Esophagus squamous epithelium (tissue), 5 donors: ENCODE data around the gene KNSTRN. TPM values are rescaled to one million over a fixed set of nuclear protein-coding genes. Genes with fewer than 3 reads are reported as not detected.

Experiments
- DNase-seq: peaks from one replicate; lab custom pipeline; 2025; lab: John Stamatoyannopoulos, UW
- H3K27ac ChIP-seq, 4 donors: fragments of 200-600 bp; sonication (generic); one replicate each; pipeline ENCODE4 v1.5.1; 2016 to 2019; ENCODE audit warnings: mild to moderate bottlenecking in 1 of 4
- H3K27me3 ChIP-seq, 4 donors: fragments of 200-600 bp; sonication (generic); 1 replicate in 3 of 4; 2 replicates in 1 of 4; pipeline versions ENCODE4 v1.5.1 to v1.6.0; 2017 to 2021; ENCODE audit warnings: antibody characterized with exemption in 1 of 4
- H3K36me3 ChIP-seq, 3 donors: fragments of 200-600 bp; sonication (generic); one replicate each; pipeline ENCODE4 v1.5.1; 2016 to 2019
- H3K4me1 ChIP-seq, 3 donors: fragments of 200-600 bp; sonication (generic); one replicate each; pipeline ENCODE4 v1.5.1; 2017 to 2019
- H3K4me3 ChIP-seq, 4 donors: fragments of 200-600 bp; sonication (generic); 1 replicate in 3 of 4; 2 replicates in 1 of 4; pipeline ENCODE4 v1.5.1; 2016 to 2019; ENCODE audit warnings: mild to moderate bottlenecking in 2 of 4, moderate library complexity in 1 of 4
- H3K9me3 ChIP-seq, 3 donors: fragments of 200-600 bp; sonication (generic); one replicate each; pipeline ENCODE4 v1.5.1; 2016 to 2019
- POLR2A ChIP-seq, 4 donors: fragments of 450-650 bp; IDR thresholded peaks; one replicate each; pipeline ENCODE4 v1.6.1; 2017; ENCODE audit warnings: antibody characterized with exemption in 4 of 4, mild to moderate bottlenecking in 4 of 4, moderate library complexity in 3 of 4
- WGBS, 2 donors: methylation state at CpG; one replicate each; pipeline ENCODE4 v1.1.5; 2018; 5-methylcytosine and 5-hydroxymethylcytosine counted together
- intact Hi-C: fragments of 100-400 bp; cut with DNase I; formaldehyde crosslinking; loops from one replicate; pipeline ENCODE4 v1.15.0; 2022
- total RNA-seq, 4 donors: library from RNA; depleted of rRNA; stranded (reverse); fragments of >200 nt; gene quantifications; one replicate each; pipeline ENCODE4 v1.1.0, GENCODE V29; 2016
- TF ChIP-seq, protein P1 (sequence below), 6 experiments: fragments of 450-650 bp in 4 of 6; fragments of 200-600 bp in 2 of 6; sonication (generic) in 2 of 6; IDR thresholded peaks; one replicate each; pipeline ENCODE4 v1.5.1; 2016 to 2019; ENCODE audit warnings: antibody characterized with exemption in 6 of 6, mild to moderate bottlenecking in 4 of 6, moderate library complexity in 4 of 6
- donor health status: DM: yes; HTN: yes; CAD: no.

Gene KNSTRN
- total RNA-seq, 4 donors from 2014 or later = 11.3 to 22.0 (median 17.3) TPM

- no peak overlapping the region for H3K4me3 ChIP-seq
- no peak overlapping the region for H3K27ac ChIP-seq
- no peak for TF ChIP-seq POLR2A (IDR thresholded peaks at IDR 0.05)
- TF ChIP-seq, protein P1, sequence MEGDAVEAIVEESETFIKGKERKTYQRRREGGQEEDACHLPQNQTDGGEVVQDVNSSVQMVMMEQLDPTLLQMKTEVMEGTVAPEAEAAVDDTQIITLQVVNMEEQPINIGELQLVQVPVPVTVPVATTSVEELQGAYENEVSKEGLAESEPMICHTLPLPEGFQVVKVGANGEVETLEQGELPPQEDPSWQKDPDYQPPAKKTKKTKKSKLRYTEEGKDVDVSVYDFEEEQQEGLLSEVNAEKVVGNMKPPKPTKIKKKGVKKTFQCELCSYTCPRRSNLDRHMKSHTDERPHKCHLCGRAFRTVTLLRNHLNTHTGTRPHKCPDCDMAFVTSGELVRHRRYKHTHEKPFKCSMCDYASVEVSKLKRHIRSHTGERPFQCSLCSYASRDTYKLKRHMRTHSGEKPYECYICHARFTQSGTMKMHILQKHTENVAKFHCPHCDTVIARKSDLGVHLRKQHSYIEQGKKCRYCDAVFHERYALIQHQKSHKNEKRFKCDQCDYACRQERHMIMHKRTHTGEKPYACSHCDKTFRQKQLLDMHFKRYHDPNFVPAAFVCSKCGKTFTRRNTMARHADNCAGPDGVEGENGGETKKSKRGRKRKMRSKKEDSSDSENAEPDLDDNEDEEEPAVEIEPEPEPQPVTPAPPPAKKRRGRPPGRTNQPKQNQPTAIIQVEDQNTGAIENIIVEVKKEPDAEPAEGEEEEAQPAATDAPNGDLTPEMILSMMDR (IDR thresholded peaks at IDR 0.05) = no peak
- no peaks in the 10 kb centered on the region for H3K9me3 ChIP-seq
- H3K27me3 ChIP-seq = peaks cover 0 to 29% (median 0%) of the 10 kb centered on the region in 4 donors
- intact Hi-C loops = no loop called here
- H3K36me3 ChIP-seq = no peaks in the 10 kb centered on the region
- peaks cover 5 to 6% (median 6%) of the 10 kb centered on the region in 3 donors for H3K4me1 ChIP-seq
- 42 to 55% methylated on average over 2 of the region's 2 CpGs for WGBS, 2 donors
- no peak for DNase-seq
Measured at GRCh38 chr15:40372981-40373380, 9.5 kb upstream of the KNSTRN start.

DNA sequence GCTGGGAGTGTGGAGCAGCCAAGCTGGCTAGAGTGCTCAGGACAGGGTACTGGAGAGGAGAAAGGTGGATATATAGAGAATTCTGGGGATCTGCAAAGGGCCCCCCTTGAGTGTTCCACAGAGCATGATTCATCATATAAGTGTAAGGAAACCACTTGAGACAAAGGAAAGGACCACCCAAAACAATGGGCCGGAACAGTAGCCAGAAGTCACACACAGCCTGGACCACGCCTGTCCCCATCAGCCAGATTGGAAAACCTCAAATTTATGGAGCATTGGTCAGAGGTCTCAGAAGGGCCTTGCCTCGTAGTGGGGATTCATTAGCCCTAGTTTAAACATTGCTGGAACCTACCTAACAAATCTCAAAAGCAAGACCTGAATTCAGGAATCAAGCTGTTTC lies 4.9 kb upstream of the KNSTRN start:
- Histone ChIP-seq H3K36me3 (no peaks in the 10 kb centered on the region), H3K27ac (no peak overlapping the region), H3K27me3 (no peaks in the 10 kb centered on the region), H3K9me3 (no peaks in the 10 kb centered on the region), H3K4me1 (peaks cover 0 to 20% (median 7%) of the 10 kb centered on the region in 3 donors), H3K4me3 (no peak overlapping the region)
- WGBS, 2 donors = 64 to 68% methylated on average over 3 of the region's 3 CpGs
- DNase-seq = no peak
- intact Hi-C loops = no loop called here
- TF ChIP-seq POLR2A (IDR thresholded peaks at IDR 0.05) = no peak
- TF ChIP-seq, protein P1 (IDR thresholded peaks at IDR 0.05) = no peak

DNA sequence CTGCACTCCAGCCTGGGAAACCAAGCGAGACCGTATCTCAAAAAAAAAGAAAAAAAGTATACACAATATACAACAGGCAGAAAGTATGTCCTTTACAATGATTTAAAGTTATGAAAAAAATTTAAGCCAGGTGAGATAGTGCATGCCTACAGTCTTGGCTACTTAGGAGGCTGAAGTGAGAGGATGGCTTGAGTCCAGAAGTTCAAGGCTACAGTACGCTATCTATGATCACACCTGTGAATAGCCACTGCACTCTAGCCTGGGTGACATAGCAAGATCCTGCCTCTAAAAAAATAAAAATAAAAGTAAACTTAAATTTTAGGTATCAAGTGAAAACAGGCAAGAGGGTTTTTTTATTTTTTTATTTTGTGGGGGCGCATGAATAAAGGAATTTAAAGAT lies 3.1 kb upstream of the KNSTRN start:
- intact Hi-C loops = no loop called here
- DNase-seq = no peak
- Histone ChIP-seq H3K4me1 (peaks cover 9 to 38% (median 16%) of the 10 kb centered on the region in 3 donors), H3K27ac (peak overlapping the region in 1 of 4 donors; percentile 72), H3K27me3 (no peaks in the 10 kb centered on the region), H3K4me3 (no peak overlapping the region), H3K9me3 (no peaks in the 10 kb centered on the region), H3K36me3 (no peaks in the 10 kb centered on the region)
- 78 to 81% methylated on average over 4 of the region's 4 CpGs for WGBS, 2 donors
- no peak for TF ChIP-seq POLR2A (IDR thresholded peaks at IDR 0.05)
- TF ChIP-seq, protein P1 (IDR thresholded peaks at IDR 0.05) = no peak

DNA sequence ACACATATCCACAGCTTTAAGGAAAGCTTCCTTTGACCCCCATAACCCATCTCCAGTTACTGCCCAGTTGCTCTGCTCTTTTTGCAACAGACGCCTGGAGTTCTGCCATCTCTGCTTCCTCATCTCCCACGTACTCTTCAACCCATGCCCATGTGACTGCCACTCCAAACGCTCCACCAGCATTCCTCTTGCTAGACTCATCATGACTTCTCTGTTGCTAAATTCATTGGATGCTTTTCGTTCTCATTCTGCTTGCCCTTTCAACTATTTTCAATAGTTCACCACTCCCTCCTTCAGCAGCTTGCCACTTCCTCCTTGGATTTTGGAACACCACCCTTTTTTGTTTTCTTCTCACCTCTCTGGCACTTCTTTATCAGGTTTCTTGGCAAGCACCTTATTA lies 2.7 kb upstream of the KNSTRN start:
- TF ChIP-seq POLR2A (IDR thresholded peaks at IDR 0.05) = no peak
- TF ChIP-seq, protein P1 (IDR thresholded peaks at IDR 0.05) = no peak
- 6 to 16% methylated on average over 4 of the region's 4 CpGs for WGBS, 2 donors
- intact Hi-C loops = no loop called here
- Histone ChIP-seq H3K27me3 (no peaks in the 10 kb centered on the region), H3K27ac (peak overlapping the region in 3 of 4 donors; percentile 46 to 72 (median 56)), H3K4me1 (peaks cover 9 to 40% (median 16%) of the 10 kb centered on the region in 3 donors), H3K9me3 (no peaks in the 10 kb centered on the region), H3K36me3 (no peaks in the 10 kb centered on the region), H3K4me3 (no peak overlapping the region)
- DNase-seq = no peak

GRCh38 chr15:40380636-40381035 lies 1.9 kb upstream of the KNSTRN start:
- TF ChIP-seq, protein P1 (IDR thresholded peaks at IDR 0.05) = no peak
- TF ChIP-seq POLR2A (IDR thresholded peaks at IDR 0.05) = no peak
- Histone ChIP-seq H3K27ac (peak overlapping the region in 3 of 4 donors; percentile 46 to 72 (median 56)), H3K27me3 (no peaks in the 10 kb centered on the region), H3K36me3 (no peaks in the 10 kb centered on the region), H3K4me1 (peaks cover 9 to 40% (median 16%) of the 10 kb centered on the region in 3 donors), H3K4me3 (no peak overlapping the region), H3K9me3 (no peaks in the 10 kb centered on the region)
- 94 to 96% methylated on average over 9 to 10 of the region's 10 CpGs for WGBS, 2 donors
- intact Hi-C loops = no loop called here
- no peak for DNase-seq
